PC-3 (cell line): ENCODE measurements around the gene GASK1B.

Source experiments
- EZH2 ChIP-seq: fragments of 300-600 bp; sonication (generic); IDR thresholded peaks from one replicate; pipeline ENCODE4 v1.6.1; 2017; ENCODE audit warnings: antibody characterized with exemption, mild to moderate bottlenecking, low read length; ENCODE audit not compliant: unreplicated experiment
- EZH2phosphoT487 ChIP-seq: fragments of 300-600 bp; sonication (generic); IDR thresholded peaks from 2 replicates; pipeline ENCODE4 v1.6.1; 2018; ENCODE audit warnings: mild to moderate bottlenecking, antibody characterized with exemption, low read length, borderline replicate concordance
- TF ChIP-seq, protein P1 (sequence below): fragments of 300-600 bp; sonication (generic); conservative IDR thresholded peaks from 2 replicates; pipeline ENCODE4 v1.5.1; 2017; ENCODE audit warnings: antibody characterized with exemption, low read depth, mild to moderate bottlenecking, low read length

GRCh38 chr4:158193171-158193749 is 20.4 kb upstream of the GASK1B start:
- TF ChIP-seq, protein P1, sequence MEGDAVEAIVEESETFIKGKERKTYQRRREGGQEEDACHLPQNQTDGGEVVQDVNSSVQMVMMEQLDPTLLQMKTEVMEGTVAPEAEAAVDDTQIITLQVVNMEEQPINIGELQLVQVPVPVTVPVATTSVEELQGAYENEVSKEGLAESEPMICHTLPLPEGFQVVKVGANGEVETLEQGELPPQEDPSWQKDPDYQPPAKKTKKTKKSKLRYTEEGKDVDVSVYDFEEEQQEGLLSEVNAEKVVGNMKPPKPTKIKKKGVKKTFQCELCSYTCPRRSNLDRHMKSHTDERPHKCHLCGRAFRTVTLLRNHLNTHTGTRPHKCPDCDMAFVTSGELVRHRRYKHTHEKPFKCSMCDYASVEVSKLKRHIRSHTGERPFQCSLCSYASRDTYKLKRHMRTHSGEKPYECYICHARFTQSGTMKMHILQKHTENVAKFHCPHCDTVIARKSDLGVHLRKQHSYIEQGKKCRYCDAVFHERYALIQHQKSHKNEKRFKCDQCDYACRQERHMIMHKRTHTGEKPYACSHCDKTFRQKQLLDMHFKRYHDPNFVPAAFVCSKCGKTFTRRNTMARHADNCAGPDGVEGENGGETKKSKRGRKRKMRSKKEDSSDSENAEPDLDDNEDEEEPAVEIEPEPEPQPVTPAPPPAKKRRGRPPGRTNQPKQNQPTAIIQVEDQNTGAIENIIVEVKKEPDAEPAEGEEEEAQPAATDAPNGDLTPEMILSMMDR, result peak; percentile 67
- no peak for TF ChIP-seq EZH2
- TF ChIP-seq EZH2phosphoT487, result no peak
